ENCODE measurements around the gene PGS1.

PGS1 gene

DNA sequence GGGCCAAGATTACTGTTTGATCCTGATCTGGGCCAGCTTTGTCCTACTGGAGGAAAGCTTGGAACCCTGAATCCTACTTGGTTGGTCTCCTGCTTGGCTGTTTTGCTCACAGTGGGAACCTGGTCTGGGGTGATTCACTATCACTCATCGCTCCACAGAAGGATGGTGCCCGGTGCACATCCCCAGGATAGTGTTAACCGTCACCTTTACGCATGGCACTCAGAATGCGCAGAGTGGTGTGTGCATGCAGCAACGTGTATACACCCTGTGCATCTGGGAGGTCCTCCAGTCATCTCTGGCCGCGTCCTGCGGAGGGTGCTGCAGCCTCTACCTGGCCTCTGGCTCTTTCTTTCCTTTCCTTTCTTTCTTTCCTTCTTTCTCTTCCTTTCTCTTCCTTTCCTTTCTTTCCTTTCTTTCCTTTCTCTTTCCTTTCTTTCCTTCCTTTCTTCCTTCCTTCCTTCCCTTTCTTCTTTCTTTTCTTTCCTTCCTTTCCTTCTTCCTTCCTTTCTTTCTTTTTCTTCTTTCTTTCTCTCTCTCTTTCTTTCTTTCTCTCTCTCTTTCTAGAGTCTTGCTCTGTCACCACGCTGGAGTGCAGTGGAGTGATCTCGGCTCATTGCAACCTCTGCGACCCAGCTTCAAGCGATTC, 31.7 kb upstream of the PGS1 start:
- no peak for DNase-seq

DNA sequence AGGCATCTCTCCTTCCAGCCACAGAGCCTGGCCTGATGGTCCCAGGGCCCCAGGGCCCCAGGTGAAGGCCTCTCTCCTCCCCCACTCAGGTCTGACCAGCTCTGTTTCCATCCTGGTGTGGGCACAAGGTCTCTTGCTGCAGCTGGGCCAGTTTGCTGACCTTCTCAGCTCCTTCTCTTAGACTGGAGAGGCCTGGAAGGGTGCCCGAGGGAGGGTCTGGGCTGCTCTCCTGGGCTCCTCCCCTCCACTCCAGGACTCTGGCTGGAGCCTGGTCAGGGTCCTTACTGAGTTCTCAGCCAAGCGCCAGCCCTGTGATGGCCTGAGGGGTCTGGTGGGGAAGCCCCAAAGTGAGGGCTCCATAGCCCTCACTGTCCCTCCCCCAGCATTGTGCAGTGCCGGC, 31.0 kb upstream of the PGS1 start:
- DNase-seq = no peak

DNA sequence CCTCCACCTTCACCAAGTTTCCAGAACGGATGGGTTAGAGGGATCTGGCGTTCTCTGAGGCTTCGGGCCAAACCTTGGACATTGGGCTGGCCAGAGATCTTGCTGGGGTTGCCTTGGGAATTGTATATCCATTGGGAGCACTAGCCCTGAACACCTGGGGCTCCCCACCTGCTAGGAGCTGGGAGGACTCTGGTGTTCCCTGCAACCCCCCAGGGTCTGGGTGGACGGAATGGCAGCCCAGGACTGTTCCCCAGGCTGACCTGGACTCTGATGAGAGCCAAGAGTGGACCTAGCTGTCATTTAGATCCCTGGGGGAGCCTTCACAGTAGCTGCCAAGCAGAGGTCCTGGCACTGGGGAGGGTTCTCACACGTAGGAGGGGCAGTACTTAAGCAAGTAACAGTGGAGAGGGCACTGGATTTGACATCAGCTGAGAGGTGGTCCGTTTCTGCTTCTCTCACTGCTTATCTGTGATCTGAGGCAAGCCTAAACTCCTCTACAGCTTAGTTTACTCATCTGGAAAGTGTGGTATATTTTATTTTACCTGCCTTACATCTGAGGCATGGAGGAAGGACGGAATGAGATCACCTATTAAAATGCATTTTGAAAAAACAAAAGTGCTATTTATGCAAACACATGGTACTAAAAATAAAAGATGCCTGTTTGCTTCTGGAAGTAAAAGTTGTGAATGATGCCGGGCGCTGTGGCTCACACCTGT, 30.2 kb upstream of the PGS1 start:
- DNase-seq = no peak

DNA sequence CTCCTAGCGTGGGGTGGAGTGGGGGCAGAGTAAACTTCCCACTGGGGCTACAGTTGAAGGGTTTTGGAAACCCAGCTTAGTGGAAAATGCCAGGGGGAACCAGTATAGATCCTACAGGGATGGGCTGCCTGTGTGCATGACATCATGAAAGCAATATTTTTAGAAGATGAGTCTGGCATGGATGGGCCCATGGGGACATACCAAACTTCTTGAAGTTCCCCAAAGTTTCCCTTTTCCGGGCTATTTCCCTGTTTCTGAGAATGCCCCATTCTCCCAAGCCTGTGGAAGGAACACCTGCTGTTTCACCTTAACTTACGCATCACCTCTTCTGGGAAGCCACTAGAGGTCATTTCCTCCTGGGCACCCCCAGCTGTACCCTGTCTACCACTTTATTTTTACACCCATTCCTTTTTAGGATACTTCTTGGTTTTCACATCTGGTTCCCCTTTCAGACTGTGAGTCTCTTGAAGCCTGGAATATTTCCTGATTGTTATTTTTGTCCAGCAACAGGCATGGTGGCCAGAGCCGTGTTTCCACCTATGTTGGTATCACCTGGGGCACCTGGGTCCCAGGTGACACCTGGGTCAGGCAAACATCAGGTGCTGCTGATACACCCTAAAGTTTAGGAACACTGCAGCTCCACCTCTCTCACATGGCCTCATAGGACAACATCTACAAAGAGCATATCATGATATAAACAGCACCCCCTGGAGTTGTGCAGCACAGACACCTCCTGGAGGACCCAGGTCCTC, 28.4 kb upstream of the PGS1 start:
- peak; percentile 37 for DNase-seq

DNA sequence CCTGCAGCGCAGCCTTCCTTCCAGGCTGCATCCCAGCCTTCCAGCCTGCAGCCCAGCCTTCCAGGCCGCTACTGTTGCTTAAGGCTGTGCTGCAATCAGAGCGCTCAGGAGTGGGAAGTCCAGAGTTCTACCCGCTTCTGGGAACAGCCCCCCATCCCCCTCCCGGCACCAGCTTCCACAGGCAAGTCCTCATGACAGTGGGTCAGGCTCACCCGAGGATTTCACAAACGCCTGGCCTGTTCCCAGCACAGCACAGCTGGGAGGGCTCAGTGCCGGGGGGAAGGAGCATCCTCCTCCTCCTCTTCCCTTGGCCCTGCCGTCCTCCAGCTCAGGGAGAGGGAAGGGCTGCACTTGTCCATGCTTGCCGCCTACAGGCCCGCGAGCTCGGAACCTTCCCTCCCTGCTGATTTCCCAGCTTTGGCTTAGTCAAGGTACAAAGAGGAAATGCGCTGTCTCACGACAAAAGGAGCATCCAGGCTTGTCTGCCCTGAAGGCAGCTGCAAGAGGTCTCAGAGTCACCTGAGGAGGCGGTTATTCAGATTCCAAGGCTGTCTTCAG, 26.9 kb upstream of the PGS1 start:
- peak; percentile 47 for DNase-seq

DNA sequence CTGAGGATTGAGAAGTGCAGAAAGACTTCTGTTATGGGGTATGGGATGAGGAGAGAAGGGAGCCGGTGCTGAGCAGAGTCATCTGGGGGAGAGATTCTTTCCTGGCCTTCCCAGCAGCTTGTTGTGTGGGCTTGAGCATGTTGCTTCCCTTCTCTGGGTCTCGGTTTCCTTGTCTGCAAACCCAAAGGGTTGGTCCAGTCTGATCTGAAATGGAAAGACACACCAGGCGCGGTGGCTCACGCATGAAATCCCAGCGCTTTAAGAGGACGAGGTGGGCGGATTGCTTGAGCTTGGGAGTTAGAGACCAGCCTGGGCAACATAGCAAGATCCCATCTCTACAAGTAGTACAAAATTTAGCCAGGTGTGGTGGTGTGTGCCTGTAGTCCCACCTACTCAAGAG, 24.6 kb upstream of the PGS1 start:
- DNase-seq = no peak

DNA sequence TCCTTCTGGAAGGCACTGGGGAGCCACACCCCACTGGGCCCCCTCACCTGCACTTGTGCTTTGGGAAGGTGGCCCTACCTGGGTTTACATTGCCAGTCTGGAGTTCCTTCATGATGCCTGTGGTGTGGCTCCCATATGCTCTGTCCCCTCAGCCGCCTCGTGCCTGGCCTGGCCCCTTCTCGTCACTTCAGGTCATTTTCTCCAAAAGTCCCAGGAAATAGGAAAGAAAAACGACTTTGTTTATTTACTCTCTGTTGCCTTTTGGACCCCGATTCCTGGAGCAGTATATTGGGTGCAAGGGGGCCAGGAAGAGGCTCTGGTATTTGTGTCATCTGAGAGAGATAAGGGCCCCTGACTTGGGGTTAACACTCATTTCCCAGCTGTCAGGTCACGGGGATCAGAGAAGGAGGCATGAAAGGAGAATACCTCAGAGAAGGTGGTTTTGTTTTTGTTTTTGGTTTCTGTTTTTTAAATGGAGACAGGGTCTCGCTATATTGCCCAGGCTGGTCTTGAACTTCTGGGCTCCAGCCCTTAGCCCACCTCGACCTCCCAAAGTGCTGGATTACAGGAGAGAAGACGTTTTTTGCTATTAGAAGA, 23.3 kb upstream of the PGS1 start:
- DNase-seq = no peak

DNA sequence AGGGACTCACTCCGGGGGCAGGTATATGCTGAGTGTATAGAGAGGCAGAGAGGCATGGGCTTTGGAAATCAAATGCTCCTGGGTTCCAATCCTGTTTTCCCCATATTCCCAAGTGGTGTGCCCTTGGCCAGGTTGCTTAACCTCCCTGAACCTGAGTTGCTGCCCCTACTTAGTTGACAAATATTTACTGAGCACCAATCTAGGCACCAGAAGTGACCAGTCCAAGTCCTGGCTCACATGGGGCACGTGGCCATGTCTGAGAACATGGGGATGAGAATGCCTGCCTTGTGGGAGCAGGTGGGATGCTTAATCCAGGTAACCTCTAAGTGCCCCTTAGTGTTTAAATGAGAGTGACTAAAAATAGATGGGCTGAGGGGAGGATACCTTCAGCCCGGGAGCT, 22.7 kb upstream of the PGS1 start:
- DNase-seq = no peak

DNA sequence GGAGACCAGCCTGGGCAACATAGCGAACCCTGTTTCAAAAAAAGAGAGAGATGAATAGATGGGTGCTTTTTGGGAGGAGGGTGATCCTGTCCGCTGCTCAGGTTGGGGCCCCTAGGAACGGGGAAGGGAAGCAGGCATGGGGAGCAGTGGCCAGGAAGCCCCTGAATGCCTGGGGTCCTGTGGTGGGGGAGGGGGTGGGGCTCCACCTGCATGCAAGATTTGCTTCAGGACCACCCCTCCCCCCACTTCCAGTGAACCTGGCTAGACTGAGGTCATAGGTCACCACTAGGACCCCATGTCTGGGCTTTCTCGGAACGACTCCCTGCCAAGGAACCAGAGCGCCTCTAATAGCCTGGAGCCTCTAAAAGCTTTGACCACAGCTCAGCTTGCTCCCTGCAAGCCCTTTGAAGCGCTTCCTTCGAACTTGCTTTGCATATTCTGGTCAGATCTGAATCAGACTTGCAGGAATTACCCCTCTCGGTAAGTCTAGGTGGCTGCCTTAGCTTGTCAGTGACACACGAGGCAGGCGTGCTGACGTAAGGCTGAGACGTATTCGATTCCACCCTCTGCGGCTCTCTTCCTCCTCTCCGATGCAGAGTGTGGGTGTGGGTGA, 22.2 kb upstream of the PGS1 start:
- DNase-seq = peak; percentile 38

DNA sequence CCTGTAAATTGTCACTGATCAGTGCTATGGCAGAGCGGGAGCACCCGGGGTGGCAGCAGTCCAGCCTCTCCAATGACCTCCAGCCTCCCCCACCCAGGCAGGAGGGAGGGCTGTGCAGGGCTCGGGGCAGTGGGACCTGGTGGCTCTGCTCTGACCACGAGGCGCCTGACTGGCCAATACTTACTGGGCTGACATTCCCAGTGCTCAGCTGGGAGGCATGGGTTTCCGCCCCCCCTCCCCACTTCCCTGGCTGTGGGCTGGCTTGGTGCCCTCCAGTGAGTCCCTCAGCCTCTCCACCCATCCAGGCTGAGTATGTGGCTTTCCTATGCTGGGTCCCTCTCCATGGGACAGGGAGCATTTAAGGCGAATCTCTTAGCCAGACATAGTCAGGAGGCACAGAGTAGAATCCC, 21.3 kb upstream of the PGS1 start:
- no peak for DNase-seq

DNA sequence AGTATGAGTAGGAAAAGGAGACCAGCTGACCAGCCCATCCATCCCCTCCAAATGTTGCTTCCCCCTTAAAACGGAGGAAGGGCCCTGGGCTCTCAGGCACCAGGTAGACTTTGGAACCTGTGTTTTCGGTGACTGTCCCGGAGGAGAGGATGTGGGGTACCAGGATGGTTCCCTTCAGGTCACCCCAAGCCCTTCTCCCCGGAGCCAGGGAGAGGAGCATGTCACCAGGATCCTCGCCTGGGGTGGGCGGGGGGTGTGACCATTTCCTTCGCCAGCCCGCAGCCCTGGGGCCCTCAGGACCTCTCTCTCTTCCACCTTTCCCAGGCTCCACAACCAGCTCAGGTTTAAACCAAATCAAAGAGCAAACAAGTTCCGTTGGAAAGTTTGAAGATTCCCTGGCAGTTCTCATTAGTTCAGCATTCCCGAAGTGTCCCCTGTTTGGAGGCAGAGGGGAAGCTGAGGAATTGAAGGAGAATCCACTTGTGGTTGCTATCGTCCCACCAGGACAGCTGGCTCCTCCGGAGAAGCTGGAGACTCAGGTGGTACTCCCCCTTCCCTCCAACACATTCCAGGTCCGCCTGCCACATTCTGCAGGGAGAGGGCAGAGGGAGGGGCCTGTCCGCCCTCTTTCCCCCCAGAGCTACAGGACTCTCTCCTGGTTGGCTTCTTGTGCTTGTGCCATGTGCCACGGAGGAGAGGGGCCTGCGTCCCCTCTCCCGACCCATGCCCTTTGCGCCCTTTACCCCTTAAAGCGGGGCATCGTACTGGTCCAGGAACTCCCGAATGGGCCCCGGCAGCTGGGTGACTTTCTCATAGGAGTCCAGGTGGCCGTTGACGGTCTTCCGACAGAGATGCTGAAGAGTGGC, 20.5 kb upstream of the PGS1 start:
- DNase-seq = no peak

DNA sequence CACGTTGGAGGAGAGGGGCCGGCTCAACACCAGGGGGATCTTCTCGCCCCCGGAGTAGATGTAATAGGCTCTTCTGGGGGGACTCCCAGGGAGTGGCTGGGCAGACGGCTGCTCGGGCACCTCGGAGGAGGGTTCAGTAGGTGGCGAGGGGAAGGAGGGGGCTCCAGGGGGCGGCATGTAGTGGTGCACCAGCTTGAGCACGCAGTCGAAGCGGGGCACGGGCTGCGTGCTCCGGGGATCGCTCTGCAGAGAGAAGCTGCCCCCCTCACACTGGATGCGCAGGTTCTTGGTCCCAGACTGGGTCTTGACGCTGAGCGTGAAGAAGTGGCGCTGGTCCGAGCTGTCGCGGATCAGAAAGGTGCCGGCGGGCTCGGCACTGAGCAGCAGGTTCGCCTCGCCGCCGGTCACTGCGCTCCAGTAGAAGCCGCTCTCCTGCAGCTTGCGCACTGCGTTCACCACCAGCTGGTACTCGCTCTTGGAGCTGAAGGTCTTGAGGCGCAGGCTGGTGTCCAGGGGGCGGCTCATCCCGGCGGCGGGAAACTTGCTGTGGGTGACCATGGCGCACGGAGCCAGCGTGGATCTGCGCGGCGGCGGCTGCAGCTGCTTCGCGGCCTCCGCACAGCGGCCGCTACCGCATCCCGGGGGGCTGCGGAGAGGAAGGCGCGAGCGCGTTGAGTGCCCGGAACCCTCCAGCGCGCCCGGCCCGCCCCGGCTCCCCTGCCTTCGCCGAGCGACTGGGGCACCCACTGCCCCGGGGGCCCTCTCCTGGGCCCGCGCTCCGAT, 19.7 kb upstream of the PGS1 start:
- DNase-seq = peak; percentile 62

DNA sequence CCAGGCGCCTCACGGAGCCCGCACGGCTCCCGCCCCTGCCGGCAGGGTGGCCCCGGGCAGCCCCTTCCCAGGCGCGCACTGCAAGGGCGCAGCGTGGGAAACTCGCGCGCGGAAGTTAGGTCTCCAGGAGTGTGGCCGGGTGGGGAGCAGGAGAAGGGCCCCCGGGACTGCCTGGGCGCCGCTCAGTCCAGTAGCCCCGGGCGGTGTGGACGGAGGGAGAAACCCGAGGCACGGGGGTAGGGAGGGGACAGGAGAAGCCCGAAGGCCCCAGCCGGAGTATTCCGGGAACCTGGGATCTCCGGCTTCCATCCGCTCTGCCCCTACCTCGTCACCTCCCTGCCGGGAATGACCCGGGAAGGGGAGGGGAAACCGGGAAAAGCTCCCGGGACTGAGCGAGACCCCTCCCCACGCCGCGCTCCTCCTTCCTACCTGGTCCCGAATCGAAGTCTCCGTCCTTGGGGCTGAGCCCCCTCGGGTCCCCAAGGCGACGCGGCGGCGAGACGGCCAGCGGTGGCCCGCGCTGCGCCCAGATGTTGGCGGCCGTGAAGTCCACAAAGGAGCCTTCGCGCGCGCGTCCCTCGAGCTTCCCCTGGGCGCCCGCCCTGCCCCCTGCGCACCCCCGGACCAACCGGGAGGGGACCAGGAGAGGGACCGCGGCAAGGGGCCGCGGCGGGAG, 19.0 kb upstream of the PGS1 start:
- peak; percentile 78 for DNase-seq

DNA sequence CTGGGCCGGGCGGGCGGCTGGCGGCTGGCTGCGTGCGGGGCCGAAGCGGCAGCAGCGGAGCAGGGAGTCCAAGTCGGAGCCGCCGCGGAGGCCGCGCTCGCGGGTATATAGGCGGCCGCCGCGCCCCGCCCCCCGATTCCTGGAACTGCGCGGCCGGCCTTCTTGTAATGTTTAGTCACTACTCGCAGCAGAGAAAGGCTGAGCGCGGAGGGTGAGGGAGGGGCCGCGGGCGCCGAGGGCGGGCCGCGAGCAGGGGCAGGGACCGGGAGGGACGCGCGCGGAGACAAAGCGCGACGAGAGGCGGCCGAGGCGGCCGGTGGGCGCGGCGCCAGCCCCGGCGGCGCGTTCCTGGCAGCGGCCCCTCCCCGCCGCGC, 18.5 kb upstream of the PGS1 start, which contains the start of gene SOCS3:
TSS of gene SOCS3 (minus strand) at position 81 of the 374 bp plus-strand sequence. CDS start 982 bp downstream, outside the sequence.
- DNase-seq = peak; percentile 98

DNA sequence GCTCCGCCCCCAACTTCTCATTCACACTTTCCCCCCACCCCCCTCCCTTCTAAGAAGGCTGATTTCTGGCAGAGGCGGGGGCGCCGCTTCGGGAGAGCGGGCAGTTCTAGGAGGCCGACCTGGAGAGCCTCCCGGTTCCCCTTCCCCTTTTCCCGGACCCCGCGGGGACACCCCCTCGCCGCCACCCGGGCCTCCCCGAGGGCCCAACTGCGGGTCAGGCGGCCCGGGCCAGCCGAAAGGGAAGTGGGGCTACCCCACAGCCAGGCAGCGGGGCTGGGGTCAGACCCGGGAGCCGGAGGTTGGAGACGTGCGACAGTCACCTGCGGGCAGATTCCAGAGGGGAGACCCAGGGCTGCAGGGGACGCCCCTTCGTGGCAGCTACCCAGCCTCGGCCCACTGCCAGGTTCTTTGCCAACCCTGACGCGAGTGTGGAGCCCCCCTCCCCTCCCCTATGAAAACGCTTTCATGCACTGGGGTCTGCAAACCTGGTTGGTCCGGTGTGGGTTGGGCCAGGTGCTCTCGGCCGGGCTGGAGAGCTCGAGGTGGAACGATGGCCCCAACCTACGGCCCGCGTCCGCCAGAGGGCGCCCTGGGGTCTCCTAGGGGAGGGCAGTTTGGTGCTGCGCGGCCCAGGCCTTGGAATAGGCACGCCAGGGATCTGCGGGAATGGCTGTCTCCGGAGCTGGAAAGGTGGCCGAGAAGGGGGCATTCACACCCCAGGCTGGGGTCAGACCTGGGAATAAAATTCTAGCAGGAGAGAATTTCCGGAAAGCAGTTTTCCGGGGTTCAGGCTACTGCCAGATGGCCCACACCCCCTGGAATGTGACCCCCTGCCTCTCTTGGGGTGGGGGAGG, 17.9 kb upstream of the PGS1 start:
- DNase-seq = peak; percentile 97

DNA sequence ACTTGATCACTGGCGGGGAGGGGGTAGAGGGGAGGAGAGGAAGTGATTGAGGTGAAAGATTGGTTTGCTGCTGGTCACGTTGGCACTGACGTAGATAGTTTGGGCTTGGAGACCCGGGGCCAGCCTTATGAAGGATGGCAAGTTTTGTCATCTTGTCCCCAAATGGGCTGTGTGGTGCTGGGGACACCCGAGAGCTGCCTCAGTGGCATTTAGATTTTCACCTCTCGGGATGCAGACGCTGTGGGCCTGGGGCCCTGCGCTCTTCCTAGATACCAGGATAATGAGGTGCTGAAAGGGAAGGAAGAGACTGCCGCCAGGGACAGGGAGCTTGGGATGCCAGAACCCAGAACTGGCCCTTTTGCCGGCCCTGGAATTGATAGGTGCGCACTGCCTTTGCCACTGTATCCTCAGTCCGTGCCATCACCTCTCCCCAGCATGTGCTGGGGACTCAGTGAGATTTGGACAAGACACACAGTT, 17.2 kb upstream of the PGS1 start:
- DNase-seq = peak; percentile 48

DNA sequence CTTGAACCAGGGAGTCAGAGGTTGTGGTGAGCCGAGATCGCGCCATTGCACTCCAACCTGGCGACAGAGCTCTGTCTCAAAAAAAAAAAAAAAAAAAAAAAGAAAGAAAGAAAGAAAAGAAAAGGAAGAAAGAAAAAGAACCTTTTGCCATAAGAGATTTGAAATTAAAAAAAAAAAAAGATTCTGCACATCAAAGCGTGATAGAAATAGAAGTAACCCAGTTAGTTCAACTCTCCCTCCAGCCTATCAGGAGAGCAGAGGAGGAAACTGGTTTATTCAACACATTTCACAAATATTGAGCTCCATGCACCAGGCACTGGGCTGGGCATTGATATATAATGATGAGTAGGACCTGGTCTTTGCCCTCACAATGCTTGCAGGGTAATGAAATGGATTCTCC, 16.2 kb upstream of the PGS1 start:
- no peak for DNase-seq

DNA sequence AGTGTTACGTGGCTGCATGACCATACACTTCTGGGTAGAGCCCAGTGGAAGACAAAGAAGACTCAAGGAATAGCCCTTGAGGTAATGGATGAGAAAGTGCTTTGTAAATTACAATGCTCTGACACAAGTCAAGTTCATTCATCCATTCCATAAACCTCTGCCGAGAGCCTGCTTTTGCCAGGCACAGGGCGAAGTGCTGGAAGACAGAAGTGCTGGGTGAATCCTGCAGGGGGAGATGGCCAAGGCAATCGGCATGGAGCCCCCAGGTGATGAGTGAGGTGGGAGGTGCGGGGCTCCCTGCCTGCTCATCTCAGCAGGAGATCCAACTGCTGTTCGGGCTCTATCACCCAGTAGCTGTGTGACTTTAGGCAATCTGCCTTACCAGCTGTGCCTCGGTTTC, 15.8 kb upstream of the PGS1 start:
- DNase-seq = no peak

Measured in DMS53 (cell line).